GM12878 (cell line): ENCODE data around the gene GNGT2. TPM values are rescaled to one million over a fixed set of nuclear protein-coding genes. Genes with fewer than 3 reads are reported as not detected.

Source experiments
- BACH1 ChIP-seq: fragments of 450-650 bp; IDR thresholded peaks from 2 replicates; pipeline ENCODE4 v1.6.1; 2017; ENCODE audit warnings: mild to moderate bottlenecking, borderline replicate concordance
- BCL11A ChIP-seq: IDR thresholded peaks from 2 replicates; pipeline ENCODE4 v1.6.1; 2011; ENCODE audit warnings: low read depth, low read length
- CEBPB ChIP-seq, 2 experiments: fragments of 150-350 bp in 1 of 2; IDR thresholded peaks; 2 replicates each; pipeline ENCODE4 v1.6.1; 2012 to 2014; ENCODE audit warnings: low read depth in 2 of 2, low read length in 2 of 2, borderline replicate concordance in 1 of 2, inconsistent platforms in 1 of 2
- CREB1 ChIP-seq: IDR thresholded peaks from 2 replicates; pipeline ENCODE4 v1.6.1; 2012; ENCODE audit warnings: low read depth, mild to moderate bottlenecking, inconsistent platforms
- EED ChIP-seq: sonication (generic); IDR thresholded peaks from 2 replicates; pipeline ENCODE4 v1.6.1; 2016; ENCODE audit warnings: antibody characterized with exemption, low read depth
- EP300 ChIP-seq, 2 experiments: fragments of 150-350 bp in 1 of 2; IDR thresholded peaks; 2 replicates each; pipeline ENCODE4 v1.6.1; 2011 to 2012; ENCODE audit warnings: low read depth in 2 of 2, low read length in 2 of 2, borderline replicate concordance in 1 of 2, improper control_type of control experiment in 1 of 2, inconsistent platforms in 1 of 2; ENCODE audit not compliant: control insufficient read depth in 1 of 2
- EZH2 ChIP-seq: IDR thresholded peaks from 2 replicates; pipeline ENCODE4 v1.6.1; 2012; ENCODE audit warnings: low read depth, mild to moderate bottlenecking, control low read depth, inconsistent platforms, low read length, borderline replicate concordance; ENCODE audit not compliant: control insufficient read depth
- FOS ChIP-seq: IDR thresholded peaks from 3 replicates; pipeline ENCODE4 v1.6.1; 2011; ENCODE audit warnings: borderline replicate concordance; ENCODE audit not compliant: insufficient read length; ENCODE audit errors: extremely low read depth
- HDAC2 ChIP-seq: fragments of 200-600 bp; sonication (generic); IDR thresholded peaks from 2 replicates; pipeline ENCODE4 v1.6.1; 2017
- JUNB ChIP-seq: IDR thresholded peaks from 2 replicates; pipeline ENCODE4 v1.6.1; 2016; ENCODE audit warnings: antibody characterized with exemption, mild to moderate bottlenecking
- KDM1A ChIP-seq: fragments of 200-600 bp; sonication (generic); IDR thresholded peaks from 2 replicates; pipeline ENCODE4 v1.6.1; 2016; ENCODE audit warnings: borderline replicate concordance
- MEF2B ChIP-seq: fragments of 450-650 bp; IDR thresholded peaks from 2 replicates; pipeline ENCODE4 v1.6.1; 2018; ENCODE audit warnings: mild to moderate bottlenecking, moderate library complexity; ENCODE audit not compliant: partially characterized antibody, poor library complexity, severe bottlenecking
- NFIC ChIP-seq: IDR thresholded peaks from 2 replicates; pipeline ENCODE4 v1.6.1; 2012; ENCODE audit warnings: low read depth, mild to moderate bottlenecking, inconsistent platforms, low read length, moderate library complexity
- PKNOX1 ChIP-seq: fragments of 450-650 bp; IDR thresholded peaks from 2 replicates; pipeline ENCODE4 v1.6.1; 2016; ENCODE audit warnings: mild to moderate bottlenecking
- POLR2A ChIP-seq: IDR thresholded peaks from 2 replicates; pipeline ENCODE4 v1.6.1; 2011; ENCODE audit warnings: low read depth, mild to moderate bottlenecking, low read length
- POLR2AphosphoS2 ChIP-seq: IDR thresholded peaks from 2 replicates; pipeline ENCODE4 v1.6.1; 2011; ENCODE audit warnings: low read depth, mild to moderate bottlenecking, low read length, improper control_type of control experiment, moderate library complexity
- POLR2AphosphoS5 ChIP-seq: IDR thresholded peaks from 2 replicates; pipeline ENCODE4 v1.6.1; 2011; ENCODE audit warnings: mild to moderate bottlenecking, low read length, inconsistent platforms
- RELA ChIP-seq: fragments of 450-650 bp; IDR thresholded peaks from 2 replicates; pipeline ENCODE4 v1.8.0; 2014; ENCODE audit warnings: borderline replicate concordance; ENCODE audit not compliant: partially characterized antibody
- SREBF1 ChIP-seq: IDR thresholded peaks from 2 replicates; pipeline ENCODE4 v1.6.1; 2012; ENCODE audit warnings: mild to moderate bottlenecking, low read length
- TCF7 ChIP-seq: IDR thresholded peaks from 2 replicates; pipeline ENCODE4 v1.6.1; 2014; ENCODE audit warnings: antibody characterized with exemption, borderline replicate concordance
- polyA plus RNA-seq, 11 experiments: library from polyadenylated mRNA; depleted of rRNA in 4 of 11; unstranded in 6 of 11; stranded (reverse) in 5 of 11; fragments of >200 nt; fragmentation: Nextera tagmentation in 4 of 11; fragmentation: Illumina TruSeq in 1 of 11; extraction: Ambion mirVana in 4 of 11; extraction: Trizol in 1 of 11; gene quantifications; 1 replicate in 1 of 11; 2 replicates in 10 of 11; pipeline versions ENCODE4 v1.2.1 to v1.2.3, GENCODE V29; 2011 to 2016; ENCODE audit warnings: inconsistent platforms in 2 of 11, missing spikeins in 2 of 11, low read depth in 1 of 11
- total RNA-seq, 4 experiments: library from RNA; depleted of rRNA in 3 of 4; stranded (reverse); fragments of >200 nt in 3 of 4; fragmentation: Illumina TruSeq in 1 of 4; extraction: Trizol in 1 of 4; gene quantifications; 2 replicates each; pipeline versions ENCODE4 v1.2.1 to v1.2.3, GENCODE V29; 2013 to 2021
- TF ChIP-seq, protein P1 (sequence below): fragments of 450-650 bp; IDR thresholded peaks from 2 replicates; pipeline ENCODE4 v1.6.1; 2018; ENCODE audit warnings: mild to moderate bottlenecking, low read depth, moderate library complexity; ENCODE audit not compliant: partially characterized antibody
- TF ChIP-seq, protein P2 (sequence below): fragments of 450-650 bp; formaldehyde crosslinking; IDR thresholded peaks from 2 replicates; pipeline ENCODE4 v1.4.0; 2022; ENCODE audit warnings: mild to moderate bottlenecking, moderate library complexity
- TF ChIP-seq, protein P3 (sequence below): fragments of 450-650 bp; IDR thresholded peaks from 2 replicates; pipeline ENCODE4 v1.6.1; 2017; ENCODE audit warnings: low read depth, mild to moderate bottlenecking, moderate library complexity

GNGT2 gene
- total and polyA plus RNA-seq, 10 of the 15 experiments (the other 5 are each of a cell fraction or from before 2014, with no cell fraction given), result 15.3 to 60.4 (median 32.0) TPM

GRCh38 chr17:49191409-49191916 is 18.9 kb downstream of the GNGT2 start (continued):
- TF ChIP-seq EZH2, result no peak
- peak; percentile 89 for TF ChIP-seq JUNB
- TF ChIP-seq EP300 (IDR thresholded peaks at IDR 0.05; ENCODE audit: borderline replicate concordance in 1 of 2, control insufficient read depth in 1 of 2, low read depth in 2 of 2, low read length in 2 of 2), result peak in 1 of 2 experiments; percentile 40; a peak in 1 of 4 replicates
- no peak for TF ChIP-seq CEBPB (IDR thresholded peaks at IDR 0.05; ENCODE audit: borderline replicate concordance in 1 of 2, low read depth in 2 of 2, low read length in 2 of 2)
- 0 out of 2 replicates have a peak, but pooled peaks have one; percentile 21 for TF ChIP-seq HDAC2
- TF ChIP-seq, protein P1, sequence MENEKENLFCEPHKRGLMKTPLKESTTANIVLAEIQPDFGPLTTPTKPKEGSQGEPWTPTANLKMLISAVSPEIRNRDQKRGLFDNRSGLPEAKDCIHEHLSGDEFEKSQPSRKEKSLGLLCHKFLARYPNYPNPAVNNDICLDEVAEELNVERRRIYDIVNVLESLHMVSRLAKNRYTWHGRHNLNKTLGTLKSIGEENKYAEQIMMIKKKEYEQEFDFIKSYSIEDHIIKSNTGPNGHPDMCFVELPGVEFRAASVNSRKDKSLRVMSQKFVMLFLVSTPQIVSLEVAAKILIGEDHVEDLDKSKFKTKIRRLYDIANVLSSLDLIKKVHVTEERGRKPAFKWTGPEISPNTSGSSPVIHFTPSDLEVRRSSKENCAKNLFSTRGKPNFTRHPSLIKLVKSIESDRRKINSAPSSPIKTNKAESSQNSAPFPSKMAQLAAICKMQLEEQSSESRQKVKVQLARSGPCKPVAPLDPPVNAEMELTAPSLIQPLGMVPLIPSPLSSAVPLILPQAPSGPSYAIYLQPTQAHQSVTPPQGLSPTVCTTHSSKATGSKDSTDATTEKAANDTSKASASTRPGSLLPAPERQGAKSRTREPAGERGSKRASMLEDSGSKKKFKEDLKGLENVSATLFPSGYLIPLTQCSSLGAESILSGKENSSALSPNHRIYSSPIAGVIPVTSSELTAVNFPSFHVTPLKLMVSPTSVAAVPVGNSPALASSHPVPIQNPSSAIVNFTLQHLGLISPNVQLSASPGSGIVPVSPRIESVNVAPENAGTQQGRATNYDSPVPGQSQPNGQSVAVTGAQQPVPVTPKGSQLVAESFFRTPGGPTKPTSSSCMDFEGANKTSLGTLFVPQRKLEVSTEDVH, result no peak
- TF ChIP-seq POLR2A, result no peak
- TF ChIP-seq FOS, result no peak
- TF ChIP-seq SREBF1, result no peak
- TF ChIP-seq PKNOX1, result no peak
- no peak for TF ChIP-seq POLR2AphosphoS2
- peak; percentile 85; the same call in 1 of the 2 replicates for TF ChIP-seq BACH1
- no peak for TF ChIP-seq EED
- peak; percentile 77; the same call in 1 of the 2 replicates for TF ChIP-seq NFIC
- TF ChIP-seq POLR2AphosphoS5, result no peak
- TF ChIP-seq CREB1, result no peak
- peak; percentile 22; the same call in 1 of the 2 replicates for TF ChIP-seq BCL11A
- TF ChIP-seq TCF7, result no peak
- no peak for TF ChIP-seq MEF2B
- TF ChIP-seq, protein P2, sequence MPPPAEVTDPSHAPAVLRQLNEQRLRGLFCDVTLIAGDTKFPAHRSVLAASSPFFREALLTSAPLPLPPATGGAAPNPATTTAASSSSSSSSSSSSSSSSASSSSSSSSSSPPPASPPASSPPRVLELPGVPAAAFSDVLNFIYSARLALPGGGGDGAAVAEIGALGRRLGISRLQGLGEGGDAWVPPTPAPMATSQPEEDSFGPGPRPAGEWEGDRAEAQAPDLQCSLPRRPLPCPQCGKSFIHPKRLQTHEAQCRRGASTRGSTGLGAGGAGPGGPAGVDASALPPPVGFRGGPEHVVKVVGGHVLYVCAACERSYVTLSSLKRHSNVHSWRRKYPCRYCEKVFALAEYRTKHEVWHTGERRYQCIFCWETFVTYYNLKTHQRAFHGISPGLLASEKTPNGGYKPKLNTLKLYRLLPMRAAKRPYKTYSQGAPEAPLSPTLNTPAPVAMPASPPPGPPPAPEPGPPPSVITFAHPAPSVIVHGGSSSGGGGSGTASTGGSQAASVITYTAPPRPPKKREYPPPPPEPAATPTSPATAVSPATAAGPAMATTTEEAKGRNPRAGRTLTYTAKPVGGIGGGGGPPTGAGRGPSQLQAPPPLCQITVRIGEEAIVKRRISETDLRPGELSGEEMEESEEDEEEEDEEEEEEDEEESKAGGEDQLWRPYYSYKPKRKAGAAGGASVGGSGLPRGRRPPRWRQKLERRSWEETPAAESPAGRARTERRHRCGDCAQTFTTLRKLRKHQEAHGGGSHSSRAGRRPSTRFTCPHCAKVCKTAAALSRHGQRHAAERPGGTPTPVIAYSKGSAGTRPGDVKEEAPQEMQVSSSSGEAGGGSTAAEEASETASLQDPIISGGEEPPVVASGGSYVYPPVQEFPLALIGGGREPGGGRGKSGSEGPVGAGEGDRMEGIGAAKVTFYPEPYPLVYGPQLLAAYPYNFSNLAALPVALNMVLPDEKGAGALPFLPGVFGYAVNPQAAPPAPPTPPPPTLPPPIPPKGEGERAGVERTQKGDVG (CRISPR knock-in tag), result no peak
- no peak for TF ChIP-seq RELA
- TF ChIP-seq, protein P3, sequence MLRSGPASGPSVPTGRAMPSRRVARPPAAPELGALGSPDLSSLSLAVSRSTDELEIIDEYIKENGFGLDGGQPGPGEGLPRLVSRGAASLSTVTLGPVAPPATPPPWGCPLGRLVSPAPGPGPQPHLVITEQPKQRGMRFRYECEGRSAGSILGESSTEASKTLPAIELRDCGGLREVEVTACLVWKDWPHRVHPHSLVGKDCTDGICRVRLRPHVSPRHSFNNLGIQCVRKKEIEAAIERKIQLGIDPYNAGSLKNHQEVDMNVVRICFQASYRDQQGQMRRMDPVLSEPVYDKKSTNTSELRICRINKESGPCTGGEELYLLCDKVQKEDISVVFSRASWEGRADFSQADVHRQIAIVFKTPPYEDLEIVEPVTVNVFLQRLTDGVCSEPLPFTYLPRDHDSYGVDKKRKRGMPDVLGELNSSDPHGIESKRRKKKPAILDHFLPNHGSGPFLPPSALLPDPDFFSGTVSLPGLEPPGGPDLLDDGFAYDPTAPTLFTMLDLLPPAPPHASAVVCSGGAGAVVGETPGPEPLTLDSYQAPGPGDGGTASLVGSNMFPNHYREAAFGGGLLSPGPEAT, result peak; percentile 67; the same call in 1 of the 2 replicates
- no peak for TF ChIP-seq KDM1A
